Activated CD8-positive, alpha-beta memory T cell treated with anti-CD3 and anti-CD28 coated beads, Interleukin-2, amount 50 U/mL, for 1 hour (primary cell): ENCODE results near the gene HEBP2.

Experiments used
- DNase-seq: peaks from one replicate; pipeline ENCODE4 v3.0.0-alpha.2; 2020; ENCODE audit errors: extremely low read depth

HEBP2 gene

DNA sequence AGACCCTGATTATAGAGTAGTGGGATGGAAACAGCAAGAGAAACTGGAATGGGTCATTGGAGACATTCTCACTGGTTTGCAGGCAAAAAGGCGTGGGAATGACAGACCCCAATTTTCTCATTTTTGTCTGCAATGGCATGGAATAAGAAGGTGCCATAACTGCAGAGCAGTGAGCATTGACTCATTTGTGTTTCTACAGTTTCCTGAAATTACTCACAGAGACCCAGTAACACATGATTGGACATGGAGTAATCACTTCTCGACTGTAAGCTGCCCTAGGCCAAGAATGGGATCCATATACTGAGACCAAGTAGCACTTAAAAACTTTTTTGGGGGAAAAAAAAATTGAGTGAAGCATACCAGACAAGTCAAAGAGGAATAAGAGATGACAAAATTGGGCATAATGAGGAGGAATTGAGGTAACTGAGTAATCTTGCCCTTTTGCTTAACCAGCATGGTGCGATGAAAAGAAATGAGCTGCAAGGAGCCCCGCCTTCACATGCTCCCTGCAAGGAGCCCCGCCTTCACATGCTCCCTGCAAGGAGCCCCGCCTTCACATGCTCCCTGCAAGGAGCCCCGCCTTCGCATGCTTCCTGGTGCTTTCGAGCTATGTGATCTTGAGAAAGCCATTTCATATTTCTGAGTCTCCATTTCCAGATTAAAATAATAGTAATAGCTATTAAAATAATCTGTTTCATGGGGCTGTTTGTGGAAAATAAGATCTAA, 51.1 kb downstream of the HEBP2 start:
- DNase-seq: no peak

DNA sequence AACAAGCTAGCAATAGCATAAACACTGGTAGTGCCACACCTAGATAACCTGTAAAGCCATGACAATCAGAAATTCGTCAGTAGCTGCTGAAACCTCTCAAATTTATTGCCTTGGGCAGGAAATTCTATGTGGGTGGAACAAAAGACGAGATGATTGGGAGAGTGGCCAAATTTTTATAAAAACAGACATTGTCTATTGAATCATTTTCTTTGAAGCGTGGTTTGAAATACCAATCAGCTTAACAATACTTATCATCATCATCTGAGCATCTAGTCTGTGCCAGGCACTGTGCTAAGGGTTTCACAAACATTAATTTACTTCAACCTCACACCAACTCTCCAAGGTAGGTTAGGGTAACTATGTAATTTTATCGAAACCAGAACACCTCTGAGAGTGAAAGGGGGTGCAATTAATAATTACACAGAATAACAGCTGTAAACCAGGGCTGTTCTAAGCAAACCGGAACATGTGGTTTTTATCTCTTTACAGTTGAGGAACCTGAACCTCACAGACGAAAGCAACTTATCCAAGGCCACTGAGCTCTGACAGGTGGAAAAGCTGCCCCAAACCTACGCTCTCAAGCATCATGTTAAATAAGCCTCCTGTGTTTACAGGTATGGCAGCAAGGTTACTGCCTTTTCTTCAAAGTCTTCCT, 51.9 kb downstream of the HEBP2 start:
- DNase-seq: no peak

DNA sequence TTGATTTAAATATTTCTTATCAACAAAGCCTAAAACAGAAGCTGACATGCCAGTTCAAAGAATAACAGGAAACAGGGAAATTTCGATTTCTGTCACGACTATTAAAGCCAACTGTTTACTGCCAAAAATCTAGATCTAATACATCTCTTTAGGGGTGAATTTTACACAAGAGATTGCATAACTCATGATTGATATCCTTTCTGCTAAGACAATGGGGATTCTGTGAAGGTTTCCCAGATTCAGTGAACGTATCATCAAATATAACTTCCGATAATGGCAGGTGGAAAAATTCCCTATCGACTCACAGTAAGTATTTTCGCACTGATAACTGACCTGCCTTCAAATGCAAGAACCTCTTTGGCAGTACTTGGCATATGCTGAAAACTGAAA, 52.4 kb downstream of the HEBP2 start:
- no peak for DNase-seq

DNA sequence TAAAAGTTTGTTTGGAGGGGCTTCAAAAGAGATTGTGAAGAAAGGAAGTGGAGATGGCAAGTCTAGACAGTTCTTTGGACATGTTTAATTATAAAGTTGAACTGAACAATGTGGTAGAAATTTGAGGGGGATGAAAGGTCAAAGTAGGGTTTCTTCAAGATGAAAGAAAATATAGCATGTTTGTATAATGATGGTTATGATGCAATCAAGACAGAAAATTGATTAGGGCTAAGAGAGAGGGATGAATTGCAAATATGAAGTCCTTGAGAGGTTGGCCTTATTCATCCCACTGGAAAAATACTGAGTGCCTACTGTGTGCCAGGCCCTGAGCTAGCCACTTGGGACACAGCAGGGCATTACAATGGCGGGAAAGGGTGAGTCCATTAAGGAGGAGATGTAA, 57.6 kb downstream of the HEBP2 start:
- no peak for DNase-seq

DNA sequence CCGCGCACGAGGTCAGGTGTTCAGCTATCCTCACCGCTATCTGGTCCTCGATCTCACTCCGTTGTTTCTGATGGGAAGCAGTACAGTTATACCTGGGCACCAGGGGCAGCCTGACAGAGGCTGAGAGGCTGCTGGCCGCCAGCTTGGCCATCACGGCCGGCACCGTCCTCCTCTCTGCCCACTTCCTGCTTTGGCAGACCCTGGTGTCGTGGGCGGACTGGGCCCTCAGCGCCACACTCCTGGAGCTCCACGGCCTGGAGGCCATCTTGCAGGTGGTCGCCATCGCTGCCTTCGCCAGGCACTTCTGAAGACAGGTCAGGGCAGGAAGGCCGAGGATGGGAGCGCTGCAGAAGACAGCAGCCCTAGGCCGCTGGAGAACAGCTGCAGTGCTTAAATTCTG, 60.1 kb downstream of the HEBP2 start:
- no peak for DNase-seq

DNA sequence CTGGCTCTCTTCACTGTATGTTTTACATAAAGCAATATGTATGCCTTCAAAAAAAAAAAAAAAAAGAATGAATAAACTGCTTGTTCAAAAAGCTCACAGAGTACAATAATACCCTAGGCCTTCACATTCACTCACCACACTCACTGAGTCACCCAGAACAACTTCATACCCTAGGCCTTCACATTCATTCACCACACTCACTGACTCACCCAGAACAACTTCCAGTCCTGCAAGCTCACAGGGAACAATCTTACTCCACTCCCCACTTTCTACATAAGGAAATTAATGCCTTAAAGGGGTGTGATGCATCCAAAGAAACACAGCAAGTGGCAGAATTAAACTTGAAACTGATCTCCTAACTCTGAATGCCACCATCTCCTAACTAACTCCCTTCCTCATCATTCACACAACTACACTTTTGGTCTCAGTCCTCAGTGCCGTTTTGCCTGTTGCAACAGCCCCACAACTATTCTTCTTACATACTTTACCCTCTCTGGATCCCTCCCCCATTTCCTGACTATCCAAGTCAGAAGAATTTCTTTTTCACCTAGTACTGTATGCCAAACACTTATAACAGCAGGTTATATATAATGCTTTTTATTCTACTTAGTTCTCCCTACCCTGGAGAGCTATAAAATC, 61.1 kb downstream of the HEBP2 start:
- DNase-seq: no peak

DNA sequence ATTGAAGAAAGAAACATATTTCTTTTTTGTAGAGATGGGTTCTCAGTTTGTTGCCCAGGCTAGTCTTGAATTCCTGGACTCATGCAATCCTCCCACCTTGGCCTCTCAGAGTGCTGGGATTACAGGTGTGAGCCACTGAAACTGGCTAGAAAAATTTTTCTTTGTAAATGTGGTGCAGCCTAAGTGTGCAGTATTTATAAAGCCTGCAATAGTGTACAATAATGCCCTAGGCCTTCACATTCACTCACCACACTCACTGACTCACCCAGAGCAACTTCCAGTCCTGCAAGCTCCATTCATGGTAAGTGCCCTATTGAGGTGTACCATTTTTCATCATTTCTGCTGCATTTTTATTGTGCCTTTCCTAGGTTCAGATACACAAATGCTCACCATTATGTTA, 63.9 kb downstream of the HEBP2 start:
- DNase-seq: no peak

DNA sequence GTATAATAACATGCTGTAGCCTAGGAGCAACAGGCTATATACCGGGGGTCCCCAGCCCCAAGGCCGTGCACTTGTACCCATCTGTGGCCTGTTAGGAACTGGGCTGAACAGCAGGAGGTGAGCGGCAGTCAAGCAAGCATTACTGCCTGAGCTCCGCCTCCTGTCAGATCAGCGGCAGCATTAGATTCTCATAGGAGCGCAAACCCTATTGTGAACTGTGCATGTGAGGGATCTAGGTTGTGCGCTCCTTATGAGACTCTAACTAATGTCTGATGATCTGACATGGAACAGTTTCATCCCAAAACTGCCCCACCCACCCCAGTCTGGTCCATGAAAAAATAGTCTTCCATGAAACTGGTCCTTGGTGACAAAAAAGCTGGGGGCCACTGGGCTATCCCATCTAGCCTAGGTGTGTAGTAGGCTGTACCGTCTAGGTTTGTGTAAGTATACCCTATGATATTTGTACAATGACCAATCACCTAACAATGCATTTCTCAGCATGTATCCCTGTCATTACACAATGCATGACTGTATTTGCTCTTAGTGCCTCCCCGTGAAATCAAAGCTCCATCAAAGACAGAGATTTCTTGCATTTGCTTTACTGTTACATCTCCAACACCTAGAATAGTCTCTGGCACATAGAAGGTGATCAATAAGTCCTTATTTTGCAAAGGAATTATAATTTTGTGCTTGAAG, 64.4 kb downstream of the HEBP2 start:
- no peak for DNase-seq
